ENCODE results near the gene HOXC10.

HOXC10 gene

DNA sequence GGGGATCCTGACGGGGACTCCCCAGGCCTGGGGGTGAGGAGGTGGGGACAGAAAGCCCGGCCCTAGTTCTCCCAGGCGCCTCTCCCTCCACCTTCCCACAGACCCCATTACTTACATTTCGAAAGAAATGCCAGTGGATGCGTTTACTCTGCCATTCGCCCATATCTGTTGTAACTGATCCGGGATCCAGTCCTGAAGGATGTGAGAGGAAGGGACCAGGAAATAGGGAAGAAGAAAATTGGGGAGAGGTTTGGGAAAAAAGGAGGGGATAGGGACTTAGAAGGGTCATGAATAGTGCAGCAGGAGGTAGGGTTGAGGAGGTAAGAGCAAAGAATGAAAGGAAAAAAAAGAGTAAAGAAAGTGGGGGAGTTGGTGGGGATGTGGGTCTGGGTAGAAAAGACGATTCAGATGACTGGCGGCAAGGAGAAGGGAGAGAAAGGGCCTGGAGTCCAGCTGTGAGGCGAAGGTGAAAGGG is 29.1 kb upstream of the HOXC10 start:
- TF ChIP-seq SPI1 (IDR thresholded peaks at IDR 0.05; ENCODE audit: low read depth, low read length), result no peak
- no peak for TF ChIP-seq TAF1 (IDR thresholded peaks at IDR 0.05; ENCODE audit: low read depth, low read length)
- no peak for TF ChIP-seq PAX5 (IDR thresholded peaks at IDR 0.05; ENCODE audit: insufficient read depth, low read length, severe bottlenecking)
- no peak for TF ChIP-seq POLR2A (IDR thresholded peaks at IDR 0.05; ENCODE audit: low read depth, low read length)
- no peak for TF ChIP-seq POU2F2 (IDR thresholded peaks at IDR 0.05; ENCODE audit: low read depth, low read length)
- no peak for TF ChIP-seq POLR2AphosphoS5 (IDR thresholded peaks at IDR 0.05; ENCODE audit: low read depth, low read length)
- FAIRE-seq, result no peak
- no peak for DNase-seq (ENCODE audit: insufficient read length, low spot score)

DNA sequence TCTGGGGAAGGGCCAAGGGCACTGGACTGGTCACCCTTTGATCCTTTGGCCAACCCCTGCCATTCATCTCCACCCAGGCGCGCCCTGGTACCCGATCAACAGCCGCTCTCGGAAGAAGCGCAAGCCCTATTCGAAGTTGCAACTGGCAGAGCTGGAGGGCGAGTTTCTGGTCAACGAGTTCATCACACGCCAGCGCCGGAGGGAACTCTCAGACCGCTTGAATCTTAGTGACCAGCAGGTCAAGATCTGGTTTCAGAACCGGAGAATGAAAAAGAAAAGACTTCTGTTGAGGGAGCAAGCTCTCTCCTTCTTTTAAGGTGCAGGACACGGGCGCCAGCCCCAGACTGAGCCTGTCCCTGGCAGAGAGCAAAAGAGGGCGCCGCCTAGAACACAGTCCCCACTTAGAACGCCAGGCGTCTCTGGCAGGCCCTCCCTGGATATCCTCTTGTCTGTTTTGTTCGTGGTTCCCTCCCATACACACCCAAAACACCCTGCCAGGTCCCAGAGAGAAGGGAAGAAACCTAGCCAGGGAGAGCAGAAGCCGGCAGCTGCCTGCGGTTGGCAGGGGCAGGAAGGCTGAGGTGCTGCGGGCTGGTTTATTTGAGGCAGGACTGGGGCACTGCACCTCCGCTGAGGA is 28.6 kb upstream of the HOXC10 start:
- TF ChIP-seq POU2F2 (IDR thresholded peaks at IDR 0.05; ENCODE audit: low read depth, low read length), result no peak
- no peak for TF ChIP-seq PAX5 (IDR thresholded peaks at IDR 0.05; ENCODE audit: insufficient read depth, low read length, severe bottlenecking)
- no peak for TF ChIP-seq TAF1 (IDR thresholded peaks at IDR 0.05; ENCODE audit: low read depth, low read length)
- TF ChIP-seq POLR2A (IDR thresholded peaks at IDR 0.05; ENCODE audit: low read depth, low read length), result no peak
- no peak for TF ChIP-seq POLR2AphosphoS5 (IDR thresholded peaks at IDR 0.05; ENCODE audit: low read depth, low read length)
- no peak for TF ChIP-seq SPI1 (IDR thresholded peaks at IDR 0.05; ENCODE audit: low read depth, low read length)
- FAIRE-seq (no peak), DNase-seq (ENCODE audit: insufficient read length, low spot score) (no peak)

DNA sequence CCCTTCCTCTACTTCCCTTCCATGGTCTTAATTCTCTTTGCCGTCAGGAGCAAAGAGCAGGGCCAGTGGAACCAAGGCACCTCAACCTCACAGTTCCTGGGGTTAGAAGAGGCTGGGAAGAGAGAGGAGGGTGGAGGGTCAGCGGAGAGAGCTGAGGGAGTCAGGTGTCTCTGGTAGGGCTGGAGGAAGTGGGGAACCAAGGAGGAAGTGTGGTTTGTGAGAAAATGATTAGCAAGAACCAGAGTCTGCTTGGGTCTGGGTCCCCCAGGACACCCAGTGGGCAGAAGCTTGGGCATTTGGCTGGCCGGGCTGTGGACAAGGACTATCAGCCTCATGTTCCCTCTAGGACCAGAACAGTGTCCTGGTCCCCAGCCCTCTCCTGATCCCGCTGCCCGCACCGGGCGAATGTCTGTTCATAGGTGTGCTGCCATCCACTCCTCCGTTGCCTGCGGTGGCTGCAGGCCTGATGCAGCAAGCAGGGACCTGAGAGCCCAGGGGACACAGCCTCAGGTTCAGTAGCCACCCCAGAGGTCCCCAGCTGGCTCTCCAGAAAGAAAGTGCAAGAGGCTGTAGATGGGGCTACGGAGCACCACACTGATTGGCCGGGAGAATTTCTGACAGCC is 27.9 kb upstream of the HOXC10 start:
- FAIRE-seq, result no peak
- DNase-seq (ENCODE audit: insufficient read length, low spot score), result no peak
- TF ChIP-seq POLR2AphosphoS5 (IDR thresholded peaks at IDR 0.05; ENCODE audit: low read depth, low read length), result no peak
- peak; percentile 24; the same call in 1 of the 2 replicates for TF ChIP-seq SPI1 (IDR thresholded peaks at IDR 0.05; ENCODE audit: low read depth, low read length)
- no peak for TF ChIP-seq TAF1 (IDR thresholded peaks at IDR 0.05; ENCODE audit: low read depth, low read length)

DNA sequence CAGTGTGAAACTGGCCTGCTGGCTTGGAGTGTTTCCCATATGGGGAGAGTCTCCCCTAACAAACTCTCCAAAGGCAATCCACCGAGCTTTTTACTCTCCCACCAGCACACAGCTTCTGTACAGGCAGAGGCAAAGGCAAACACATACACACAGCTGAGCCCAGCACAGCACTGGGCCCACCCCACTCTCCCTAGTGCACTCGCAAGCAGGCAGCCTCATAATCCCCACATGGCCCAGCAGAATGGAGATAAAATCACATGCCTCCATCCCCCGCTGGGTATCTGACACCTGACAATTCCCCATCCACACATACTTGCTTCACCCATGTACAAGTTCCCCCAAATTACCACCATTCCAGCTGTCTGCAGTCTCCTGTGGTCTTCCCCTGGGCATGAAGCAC is 26.8 kb upstream of the HOXC10 start:
- TF ChIP-seq POLR2AphosphoS5 (IDR thresholded peaks at IDR 0.05; ENCODE audit: low read depth, low read length) (no peak), POLR2A (IDR thresholded peaks at IDR 0.05; ENCODE audit: low read depth, low read length) (no peak), TAF1 (IDR thresholded peaks at IDR 0.05; ENCODE audit: low read depth, low read length) (no peak), POU2F2 (IDR thresholded peaks at IDR 0.05; ENCODE audit: low read depth, low read length) (no peak), PAX5 (IDR thresholded peaks at IDR 0.05; ENCODE audit: insufficient read depth, low read length, severe bottlenecking) (no peak), SPI1 (IDR thresholded peaks at IDR 0.05; ENCODE audit: low read depth, low read length) (no peak)
- FAIRE-seq, result no peak
- DNase-seq (ENCODE audit: insufficient read length, low spot score), result no peak

DNA sequence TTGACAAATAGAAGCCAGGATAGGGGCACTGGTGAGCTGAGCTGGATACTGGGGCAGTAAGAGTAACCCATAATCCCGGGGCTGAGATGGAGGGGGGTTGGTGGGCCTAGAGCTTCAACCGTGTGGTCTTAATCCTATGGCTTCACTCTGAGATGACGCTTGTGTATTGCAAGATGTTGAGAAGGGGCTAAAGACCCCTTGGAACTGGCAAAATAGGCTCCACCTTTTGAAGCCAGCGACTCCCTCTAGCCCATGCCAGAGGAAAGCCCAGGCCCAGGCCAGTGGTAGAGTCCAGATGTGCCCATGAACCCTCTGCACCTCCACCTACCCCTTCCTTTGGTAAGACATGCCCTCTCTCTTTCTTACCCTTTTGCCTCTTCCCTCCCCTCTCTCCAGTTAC is 25.6 kb upstream of the HOXC10 start:
- no peak for FAIRE-seq
- DNase-seq (ENCODE audit: insufficient read length, low spot score), result no peak
- TF ChIP-seq POLR2A (IDR thresholded peaks at IDR 0.05; ENCODE audit: low read depth, low read length) (no peak), POLR2AphosphoS5 (IDR thresholded peaks at IDR 0.05; ENCODE audit: low read depth, low read length) (no peak), PAX5 (IDR thresholded peaks at IDR 0.05; ENCODE audit: insufficient read depth, low read length, severe bottlenecking) (no peak), POU2F2 (IDR thresholded peaks at IDR 0.05; ENCODE audit: low read depth, low read length) (no peak), TAF1 (IDR thresholded peaks at IDR 0.05; ENCODE audit: low read depth, low read length) (no peak), SPI1 (IDR thresholded peaks at IDR 0.05; ENCODE audit: low read depth, low read length) (no peak)

DNA sequence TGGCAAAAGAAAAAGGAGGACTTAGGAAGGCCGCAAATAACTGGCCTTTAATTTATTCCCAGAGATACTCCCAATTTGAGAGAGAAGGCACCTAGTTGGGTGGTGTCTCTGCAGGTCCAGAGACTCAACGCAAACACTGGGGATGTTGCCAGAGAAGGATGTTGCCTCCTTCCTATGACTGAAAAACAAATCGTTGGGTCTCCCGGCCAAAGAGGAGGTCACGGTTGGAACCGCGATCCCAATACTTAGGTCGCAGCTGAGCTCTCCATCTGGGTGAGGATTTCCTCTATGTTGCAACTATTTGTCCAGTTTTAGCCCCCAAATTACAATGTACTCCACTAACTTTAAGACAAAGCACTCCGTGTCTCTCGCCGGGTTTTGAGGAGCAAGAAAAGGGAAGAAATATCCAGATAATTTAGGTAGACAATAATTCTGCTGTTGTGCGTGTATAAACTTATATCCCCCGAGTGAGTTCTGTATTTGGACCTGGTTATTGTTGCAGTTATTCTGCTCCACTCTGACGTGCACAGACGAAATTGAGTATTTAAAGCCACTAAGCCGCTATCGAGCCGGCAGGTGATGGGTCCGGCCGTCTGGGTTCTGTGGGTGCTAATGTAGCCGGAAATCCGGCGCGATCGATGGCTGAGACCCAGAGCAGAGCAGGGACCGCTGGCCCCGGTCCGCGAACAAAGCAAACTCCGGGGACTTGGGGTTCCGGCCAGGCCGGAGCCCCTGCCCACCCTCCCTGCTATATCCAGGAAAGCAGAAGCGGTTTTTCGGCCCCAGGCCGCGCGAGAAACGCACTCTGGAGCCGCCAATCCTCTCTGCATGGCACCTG is 24.5 kb upstream of the HOXC10 start:
- FAIRE-seq, result no peak
- TF ChIP-seq POLR2AphosphoS5 (IDR thresholded peaks at IDR 0.05; ENCODE audit: low read depth, low read length) (no peak), POLR2A (IDR thresholded peaks at IDR 0.05; ENCODE audit: low read depth, low read length) (no peak), PAX5 (IDR thresholded peaks at IDR 0.05; ENCODE audit: insufficient read depth, low read length, severe bottlenecking) (no peak)
- no peak for DNase-seq (ENCODE audit: insufficient read length, low spot score)

DNA sequence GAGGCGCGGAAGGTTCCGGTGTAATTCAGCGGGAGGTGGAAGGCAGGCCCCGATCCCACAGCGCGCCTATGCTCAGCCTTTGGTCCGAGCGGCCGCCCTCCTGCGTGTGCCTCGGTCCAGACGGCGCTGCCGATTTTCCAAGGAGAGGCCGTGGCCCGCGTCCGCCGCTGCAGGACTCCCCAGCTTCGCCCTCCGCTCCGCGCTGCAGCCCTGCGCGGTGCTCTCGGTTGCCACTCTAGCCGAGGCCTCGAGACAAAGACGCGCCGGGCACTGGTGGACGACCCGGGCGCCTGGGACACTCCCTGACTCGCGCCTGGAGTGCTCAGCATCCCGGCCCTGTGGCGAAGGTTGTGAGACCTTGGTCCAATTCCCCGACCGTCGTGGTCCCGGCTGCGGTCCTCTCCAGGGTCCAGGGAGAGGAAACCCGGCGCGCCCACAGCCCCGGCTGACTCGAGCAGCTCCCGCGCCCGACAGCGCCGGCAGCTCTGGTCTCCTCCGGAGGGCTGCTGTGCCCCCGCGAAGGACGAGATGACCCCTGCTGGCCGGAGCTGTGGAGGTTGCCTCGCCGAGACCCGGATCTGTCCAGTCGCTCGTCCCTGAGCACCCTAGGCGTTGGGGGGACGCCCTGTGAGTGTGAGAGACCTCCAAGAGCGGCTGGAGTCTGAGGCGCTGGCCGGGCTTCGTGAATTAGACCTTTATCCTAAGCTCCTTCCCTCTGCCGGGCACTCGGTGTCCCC is 23.8 kb upstream of the HOXC10 start:
- TF ChIP-seq POLR2AphosphoS5 (IDR thresholded peaks at IDR 0.05; ENCODE audit: low read depth, low read length) (no peak), POU2F2 (IDR thresholded peaks at IDR 0.05; ENCODE audit: low read depth, low read length) (no peak), SPI1 (IDR thresholded peaks at IDR 0.05; ENCODE audit: low read depth, low read length) (no peak)
- DNase-seq (ENCODE audit: insufficient read length, low spot score) (no peak), FAIRE-seq (no peak)

DNA sequence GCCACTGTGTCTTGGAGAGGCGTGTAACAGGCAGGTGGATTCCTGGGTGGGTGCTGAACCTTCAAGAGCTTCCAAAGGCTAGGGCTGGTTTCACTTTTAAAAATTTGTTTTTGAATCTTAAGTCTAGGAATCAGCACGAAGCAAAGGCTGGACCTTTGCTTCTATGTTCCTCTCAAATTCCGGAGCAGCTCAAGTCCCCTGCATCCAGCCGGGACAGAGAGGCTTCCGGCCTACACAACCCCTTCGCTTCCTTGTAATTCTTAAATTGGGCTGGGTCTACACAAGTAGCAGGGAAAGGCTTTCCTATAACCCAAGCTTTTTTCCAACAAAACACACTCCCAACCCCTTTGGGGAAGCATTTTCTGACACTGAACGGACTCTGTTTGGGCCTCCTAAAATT is 21.9 kb upstream of the HOXC10 start:
- DNase-seq (ENCODE audit: insufficient read length, low spot score), result no peak
- no peak for FAIRE-seq
- no peak for TF ChIP-seq POU2F2 (IDR thresholded peaks at IDR 0.05; ENCODE audit: low read depth, low read length)
- no peak for TF ChIP-seq TAF1 (IDR thresholded peaks at IDR 0.05; ENCODE audit: low read depth, low read length)
- TF ChIP-seq PAX5 (IDR thresholded peaks at IDR 0.05; ENCODE audit: insufficient read depth, low read length, severe bottlenecking), result no peak
- no peak for TF ChIP-seq SPI1 (IDR thresholded peaks at IDR 0.05; ENCODE audit: low read depth, low read length)
- no peak for TF ChIP-seq POLR2A (IDR thresholded peaks at IDR 0.05; ENCODE audit: low read depth, low read length)
- no peak for TF ChIP-seq POLR2AphosphoS5 (IDR thresholded peaks at IDR 0.05; ENCODE audit: low read depth, low read length)

Measured in GM12891 (cell line).